Rectal smooth muscle tissue (tissue), 1 donor: ENCODE results near the gene ARHGAP31.

Source experiments
- H3K27ac ChIP-seq: one replicate; pipeline ENCODE4 v1.7.0; 2013; ENCODE audit warnings: low read depth, low read length, inconsistent platforms
- H3K27me3 ChIP-seq: one replicate; pipeline ENCODE4 v1.7.0; 2013; ENCODE audit warnings: low read length; ENCODE audit not compliant: control insufficient read depth, insufficient read depth
- H3K36me3 ChIP-seq: one replicate; pipeline ENCODE4 v1.7.0; 2013; ENCODE audit warnings: low read length; ENCODE audit not compliant: control insufficient read depth, insufficient read depth
- H3K4me1 ChIP-seq: one replicate; pipeline ENCODE4 v1.7.0; 2013; ENCODE audit warnings: low read length; ENCODE audit not compliant: control insufficient read depth, insufficient read depth
- H3K4me3 ChIP-seq: one replicate; pipeline ENCODE4 v1.7.0; 2013; ENCODE audit warnings: low read length
- H3K9ac ChIP-seq: one replicate; pipeline ENCODE4 v1.7.0; 2013; ENCODE audit warnings: low read length

The ARHGAP31 gene

DNA sequence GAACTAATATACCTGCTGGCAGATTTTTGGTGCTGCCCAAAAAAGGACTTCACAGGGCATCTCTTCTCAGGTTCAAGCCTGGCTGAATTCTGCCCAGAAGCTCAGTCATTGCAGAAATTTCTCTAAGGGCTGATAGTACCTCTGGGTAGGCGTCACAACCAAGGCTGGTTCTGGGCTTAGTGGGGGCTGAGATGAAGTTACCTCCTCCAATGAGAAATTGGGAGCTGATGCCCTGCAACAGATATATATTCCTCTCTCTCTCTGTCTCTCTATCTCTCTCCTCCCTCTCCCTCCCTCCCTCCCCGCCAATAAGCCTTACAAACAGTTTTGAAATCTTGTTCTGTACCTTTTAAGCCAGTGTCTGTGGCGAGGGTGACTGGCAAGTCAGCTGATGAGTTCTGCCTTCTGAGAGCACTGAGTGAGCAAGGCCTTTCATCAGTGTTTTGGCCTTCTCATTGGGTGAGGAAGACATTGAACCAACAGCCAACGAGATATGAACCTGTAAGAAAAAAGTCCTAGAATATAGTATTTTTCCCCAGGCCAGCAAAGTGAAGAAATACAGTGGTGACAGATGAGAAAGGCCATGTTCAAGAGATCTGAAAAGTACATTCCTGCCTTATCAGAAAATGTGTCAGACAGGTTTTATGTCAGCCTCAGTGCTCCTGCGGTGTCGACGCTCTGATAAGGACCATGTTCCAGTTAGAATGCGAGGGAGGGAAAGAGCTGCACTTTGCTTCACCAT is 123.8 kb downstream of the ARHGAP31 start:
- Histone ChIP-seq H3K27ac (no peak overlapping the region), H3K4me3 (no peak overlapping the region), H3K9ac (no peak overlapping the region), H3K27me3 (no peaks in the 10 kb centered on the region), H3K4me1 (no peaks in the 10 kb centered on the region), H3K36me3 (no peaks in the 10 kb centered on the region)

DNA sequence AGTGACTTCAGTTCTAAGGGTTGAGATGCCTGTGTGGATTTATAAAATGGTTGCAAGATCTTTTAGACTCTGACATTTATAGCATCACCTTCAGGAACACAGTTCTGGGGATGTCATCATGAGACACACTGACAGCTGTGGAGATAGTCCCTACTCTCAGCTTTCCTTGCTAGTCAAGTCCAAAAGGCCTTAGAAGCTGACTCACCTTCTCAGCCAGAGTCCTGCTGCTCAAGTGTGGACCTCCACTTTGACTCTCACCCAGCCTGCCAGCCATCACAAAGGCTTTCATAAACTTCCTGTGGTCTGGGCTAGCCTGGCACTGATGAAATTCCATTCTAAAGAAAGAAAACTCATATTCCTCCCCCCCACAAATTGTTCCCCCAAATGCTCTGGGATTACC is 124.5 kb downstream of the ARHGAP31 start:
- H3K27me3 ChIP-seq, result no peaks in the 10 kb centered on the region
- H3K27ac ChIP-seq, result no peak overlapping the region
- no peaks in the 10 kb centered on the region for H3K36me3 ChIP-seq

DNA sequence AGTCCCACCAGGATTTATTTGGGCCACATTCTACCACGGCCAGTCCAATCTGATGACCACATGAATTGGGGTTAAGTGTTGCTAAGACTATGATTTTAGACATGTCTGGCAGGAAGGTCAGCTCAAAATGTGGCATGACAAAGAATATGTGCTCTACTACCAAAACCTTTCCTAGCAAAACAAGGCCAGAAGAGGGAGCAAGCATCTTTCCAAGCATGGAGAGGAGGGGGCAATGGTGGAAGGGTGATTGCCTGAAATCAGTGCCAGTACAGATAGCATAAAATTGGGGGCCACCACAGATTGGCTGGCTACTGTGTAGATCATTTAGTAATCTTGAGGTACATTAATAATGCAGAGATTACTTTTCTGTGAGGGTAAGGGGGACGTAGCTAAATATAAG is 126.0 kb downstream of the ARHGAP31 start:
- no peak overlapping the region for H3K9ac ChIP-seq
- no peaks in the 10 kb centered on the region for H3K36me3 ChIP-seq
- no peaks in the 10 kb centered on the region for H3K27me3 ChIP-seq
- no peak overlapping the region for H3K27ac ChIP-seq
- H3K4me3 ChIP-seq, result no peak overlapping the region
- no peaks in the 10 kb centered on the region for H3K4me1 ChIP-seq

More for the DNA sequence above, 124.5 kb downstream of the ARHGAP31 start:
- Histone ChIP-seq H3K9ac (no peak overlapping the region), H3K4me1 (no peaks in the 10 kb centered on the region), H3K4me3 (no peak overlapping the region)

DNA sequence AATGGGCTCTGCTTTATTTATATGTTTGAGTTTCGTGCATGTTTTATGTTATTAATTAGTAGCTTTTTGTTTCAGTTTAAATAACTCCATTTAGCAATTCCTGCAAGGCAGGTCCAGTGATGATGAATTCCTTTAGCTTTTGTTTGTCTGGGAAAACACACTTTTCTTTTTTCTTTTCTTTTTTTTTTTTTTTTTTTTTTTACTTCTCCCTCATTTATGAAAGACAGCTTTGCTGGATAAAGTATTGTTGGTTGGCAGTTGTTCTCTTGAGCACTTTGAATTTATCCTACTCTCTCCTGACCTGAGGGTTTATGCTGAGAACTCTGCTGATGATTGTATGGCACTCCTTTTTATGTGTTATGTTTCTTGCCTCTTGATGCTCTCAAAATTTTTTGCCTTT is 133.5 kb downstream of the ARHGAP31 start:
- Histone ChIP-seq H3K9ac (no peak overlapping the region), H3K27ac (no peak overlapping the region), H3K36me3 (peaks cover 8% of the 10 kb centered on the region), H3K27me3 (no peaks in the 10 kb centered on the region), H3K4me1 (no peaks in the 10 kb centered on the region), H3K4me3 (no peak overlapping the region)

DNA sequence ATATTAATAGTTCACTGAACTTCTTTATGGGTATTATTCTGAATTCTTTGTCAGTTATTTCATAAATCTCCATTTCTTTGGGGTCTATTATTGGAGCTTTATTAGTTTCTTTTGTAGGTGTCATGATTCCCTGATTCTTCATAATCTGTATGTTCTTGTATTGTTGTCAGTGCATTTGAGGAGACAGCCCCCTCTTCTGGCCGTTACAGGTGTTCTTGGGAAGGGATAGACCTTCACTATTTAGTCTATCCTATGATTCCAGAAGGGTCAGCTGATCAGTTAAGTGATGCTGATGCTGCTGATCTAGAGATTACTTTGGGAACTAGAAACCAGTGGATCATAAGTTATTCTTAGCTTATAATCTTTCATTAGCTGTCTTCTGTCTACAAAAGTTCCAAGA is 134.4 kb downstream of the ARHGAP31 start:
- no peak overlapping the region for H3K9ac ChIP-seq

DNA sequence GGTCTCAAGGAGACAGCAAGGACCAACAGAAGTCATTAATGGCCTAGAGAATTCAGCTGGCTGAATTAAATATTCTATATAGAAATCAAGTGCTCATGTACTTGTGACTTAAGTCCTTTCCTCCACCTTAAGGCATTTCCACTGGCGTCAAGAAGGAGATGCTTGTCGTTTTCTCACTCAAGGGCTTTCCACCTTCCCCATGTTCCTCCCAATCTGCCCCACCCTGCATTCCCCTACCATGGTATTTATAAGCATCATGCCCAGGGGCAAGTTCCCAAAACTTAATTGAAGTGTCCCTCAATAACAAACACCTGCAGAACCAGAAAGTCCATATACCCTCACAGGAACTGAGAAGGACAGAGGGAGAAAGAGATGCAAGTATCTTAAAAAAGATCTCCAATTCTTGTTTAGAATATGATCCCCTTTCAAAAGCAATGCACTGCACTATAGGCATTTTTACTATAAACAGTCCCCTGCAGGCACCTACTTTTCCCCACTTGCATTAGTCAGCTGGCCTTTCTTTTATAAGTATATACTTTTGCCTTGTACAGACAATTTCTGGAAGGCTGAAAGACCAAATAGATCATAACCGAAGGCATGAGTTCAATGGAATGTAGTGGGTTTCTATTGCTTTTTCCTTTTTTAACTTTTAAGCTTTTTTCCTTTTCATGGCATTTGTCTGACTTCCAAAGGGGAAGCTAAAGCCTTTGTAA is 139.6 kb downstream of the ARHGAP31 start:
- no peaks in the 10 kb centered on the region for H3K4me1 ChIP-seq
- no peak overlapping the region for H3K27ac ChIP-seq
- H3K9ac ChIP-seq, result no peak overlapping the region
- no peaks in the 10 kb centered on the region for H3K27me3 ChIP-seq
- H3K4me3 ChIP-seq, result no peak overlapping the region
- peaks cover 38% of the 10 kb centered on the region for H3K36me3 ChIP-seq

More for the DNA sequence above, 134.4 kb downstream of the ARHGAP31 start:
- no peaks in the 10 kb centered on the region for H3K27me3 ChIP-seq
- H3K4me1 ChIP-seq, result no peaks in the 10 kb centered on the region
- no peak overlapping the region for H3K4me3 ChIP-seq
- peaks cover 10% of the 10 kb centered on the region for H3K36me3 ChIP-seq
- H3K27ac ChIP-seq, result no peak overlapping the region

DNA sequence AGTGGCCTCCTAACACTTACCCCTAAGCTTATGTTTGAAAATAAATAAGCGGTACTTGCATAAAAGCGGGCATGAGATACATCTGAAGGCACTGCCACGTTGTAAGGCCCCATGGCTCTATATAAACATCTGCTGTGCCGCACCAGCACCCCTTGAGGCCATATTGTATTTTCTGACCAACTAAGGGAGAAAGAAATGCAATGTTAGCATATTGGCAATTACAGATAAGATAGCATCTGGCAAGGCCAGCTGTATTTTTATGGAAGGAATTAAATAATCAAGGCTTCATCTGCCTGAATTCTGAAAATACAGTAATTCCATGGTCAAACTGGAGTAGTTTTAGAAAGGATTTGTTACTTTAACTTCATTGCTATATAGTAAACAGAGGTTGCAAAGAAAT is 140.5 kb downstream of the ARHGAP31 start:
- H3K36me3 ChIP-seq, result peaks cover 38% of the 10 kb centered on the region
- no peaks in the 10 kb centered on the region for H3K4me1 ChIP-seq
- H3K27me3 ChIP-seq, result no peaks in the 10 kb centered on the region
- no peak overlapping the region for H3K4me3 ChIP-seq
- no peak overlapping the region for H3K9ac ChIP-seq
- H3K27ac ChIP-seq, result no peak overlapping the region

DNA sequence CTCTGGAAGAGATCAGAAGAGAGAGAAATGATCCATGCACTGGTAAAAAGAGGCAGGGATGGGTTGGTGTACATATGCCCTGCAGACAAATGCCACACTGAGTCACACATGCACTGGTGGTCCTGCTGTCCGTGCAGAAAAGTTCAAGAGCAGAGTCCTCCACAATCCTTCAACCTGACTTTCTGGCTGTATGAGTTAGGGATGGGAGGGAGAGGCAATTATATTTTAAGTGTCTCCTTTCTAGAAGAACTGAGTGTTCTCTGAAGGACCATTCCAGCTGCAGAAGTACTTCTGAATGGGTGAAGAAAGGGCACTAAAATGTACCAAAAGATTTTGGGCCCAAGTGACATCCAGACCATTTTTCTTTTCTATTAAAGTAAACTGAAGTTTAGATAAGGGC is 142.8 kb downstream of the ARHGAP31 start:
- no peaks in the 10 kb centered on the region for H3K4me1 ChIP-seq
- no peaks in the 10 kb centered on the region for H3K27me3 ChIP-seq
- no peak overlapping the region for H3K9ac ChIP-seq
- H3K36me3 ChIP-seq, result peaks cover 37% of the 10 kb centered on the region
- no peak overlapping the region for H3K27ac ChIP-seq
- H3K4me3 ChIP-seq, result no peak overlapping the region

DNA sequence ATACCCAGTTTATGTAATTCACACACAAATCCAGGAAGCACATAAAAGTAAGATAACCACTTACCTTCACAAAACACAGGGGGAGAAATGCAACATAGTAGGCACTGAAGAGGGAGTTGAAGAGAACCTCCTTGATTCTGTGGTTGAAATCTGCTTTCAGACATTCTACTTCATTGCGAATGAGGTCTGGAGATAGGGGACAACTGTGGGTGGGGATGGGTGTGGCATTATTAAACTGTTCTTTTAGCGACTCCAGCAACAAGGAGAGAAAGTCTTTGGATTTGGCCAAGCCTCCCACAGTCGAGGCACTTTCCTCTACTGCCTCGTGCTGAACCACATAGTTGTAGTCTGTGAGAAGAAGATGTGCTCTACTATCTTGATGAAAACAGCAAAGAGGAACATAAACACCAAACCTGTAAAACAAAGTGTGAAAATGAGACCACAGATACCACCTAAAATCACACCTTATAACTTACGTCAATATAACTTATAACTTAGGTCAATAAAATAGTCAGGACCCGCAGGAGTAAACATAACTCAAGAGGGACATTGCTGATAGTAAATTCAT is 143.6 kb downstream of the ARHGAP31 start:
- Histone ChIP-seq H3K27ac (no peak overlapping the region), H3K4me3 (no peak overlapping the region), H3K9ac (no peak overlapping the region), H3K27me3 (no peaks in the 10 kb centered on the region), H3K4me1 (no peaks in the 10 kb centered on the region), H3K36me3 (peaks cover 37% of the 10 kb centered on the region)

DNA sequence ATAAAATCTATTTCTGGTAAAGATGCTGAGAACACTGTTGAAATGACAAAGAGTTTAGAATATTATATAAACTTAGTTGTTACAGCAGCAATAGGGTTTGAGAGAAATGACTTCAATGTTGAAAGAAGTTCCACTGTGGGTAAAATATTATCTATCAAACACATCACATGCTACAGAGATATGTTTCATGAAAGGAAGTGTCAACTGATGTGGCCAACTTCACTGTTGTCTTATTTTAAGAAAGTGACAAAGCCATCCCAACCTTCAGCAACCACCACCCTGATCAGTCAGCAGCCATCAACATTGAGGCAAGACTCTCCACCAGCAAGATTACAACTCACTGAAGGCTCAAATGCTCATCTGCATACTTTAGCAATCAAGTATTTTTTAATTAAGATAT is 149.0 kb downstream of the ARHGAP31 start:
- H3K36me3 ChIP-seq, result peaks cover 11% of the 10 kb centered on the region
- no peaks in the 10 kb centered on the region for H3K27me3 ChIP-seq
- H3K27ac ChIP-seq, result no peak overlapping the region
- no peak overlapping the region for H3K9ac ChIP-seq
- no peak overlapping the region for H3K4me3 ChIP-seq
- H3K4me1 ChIP-seq, result no peaks in the 10 kb centered on the region

DNA sequence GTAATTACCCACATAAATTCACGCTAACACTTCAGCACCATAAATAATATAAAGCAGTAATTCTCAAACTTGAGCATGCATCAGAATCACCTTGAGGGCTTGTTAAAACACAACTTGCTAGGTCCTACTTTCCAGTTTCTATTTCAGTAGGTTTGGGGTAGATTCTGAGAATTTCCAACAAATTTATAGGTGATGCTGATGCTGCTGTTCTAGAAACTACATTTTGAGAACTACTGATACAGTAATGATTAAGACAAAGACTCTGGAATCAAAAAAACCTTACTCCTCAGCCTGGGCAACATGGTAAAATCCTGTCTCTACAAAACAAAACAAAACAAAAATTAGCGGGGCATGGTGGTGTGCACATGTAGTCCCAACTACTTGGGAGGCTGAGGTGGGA is 150.4 kb downstream of the ARHGAP31 start:
- Histone ChIP-seq H3K4me1 (no peaks in the 10 kb centered on the region), H3K36me3 (peaks cover 14% of the 10 kb centered on the region), H3K9ac (no peak overlapping the region), H3K27me3 (no peaks in the 10 kb centered on the region), H3K27ac (no peak overlapping the region), H3K4me3 (no peak overlapping the region)

DNA sequence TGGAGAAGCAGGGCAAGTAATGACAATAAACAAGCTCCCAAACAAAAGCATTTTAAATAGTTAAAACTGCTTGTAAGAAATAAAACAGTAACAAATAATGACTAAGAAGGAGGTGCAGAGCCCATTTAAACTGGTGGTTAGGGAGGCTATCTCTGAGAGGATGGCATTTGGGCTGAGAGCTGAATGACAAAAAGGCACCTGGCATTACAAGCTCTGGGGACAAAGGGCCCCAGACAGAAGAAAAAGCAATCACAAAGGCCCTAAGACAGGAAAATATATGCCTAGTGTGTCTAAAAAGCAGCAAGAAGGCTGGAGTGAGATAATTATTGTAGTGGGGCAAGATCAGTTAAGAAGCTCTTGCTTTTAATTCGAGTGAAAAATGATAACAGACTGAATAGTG is 159.6 kb downstream of the ARHGAP31 start:
- H3K36me3 ChIP-seq, result peaks cover 24% of the 10 kb centered on the region

More for the DNA sequence above, 159.6 kb downstream of the ARHGAP31 start:
- no peaks in the 10 kb centered on the region for H3K27me3 ChIP-seq
- H3K9ac ChIP-seq, result no peak overlapping the region
- H3K4me3 ChIP-seq, result no peak overlapping the region
- H3K4me1 ChIP-seq, result no peaks in the 10 kb centered on the region
- H3K27ac ChIP-seq, result no peak overlapping the region
